Measurements from ENCODE around the gene TOX2. TPM values are rescaled to one million over a fixed set of nuclear protein-coding genes. Genes with fewer than 3 reads are reported as not detected.
A peak's percentile ranks its signal among the peaks of the same experiment; 100 is the strongest.

Gene TOX2
- total RNA-seq, 1 experiment from 2014 or later, result 117 TPM

DNA sequence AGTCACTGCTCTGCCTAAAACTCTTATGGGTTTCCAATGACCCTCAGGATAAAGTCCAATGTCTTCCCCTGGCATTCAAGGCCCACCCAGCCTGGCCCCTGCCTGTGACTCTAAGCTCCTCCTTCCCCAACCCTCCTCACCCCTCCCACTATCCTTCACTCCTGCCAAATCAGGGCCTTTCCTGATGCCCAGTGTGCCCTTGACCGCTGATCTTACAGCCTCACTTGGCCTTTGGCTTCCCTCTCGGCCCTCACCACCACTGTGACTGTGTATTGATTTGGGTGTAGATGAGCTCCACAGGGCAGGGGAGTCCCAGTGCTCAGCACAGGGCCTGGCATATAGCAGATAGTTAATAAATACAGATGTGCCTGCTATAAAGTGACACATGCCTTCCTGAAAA is 115.7 kb downstream of the TOX2 start:
- Histone ChIP-seq H3K27ac (ENCODE audit: low read depth, low read length, poor library complexity, severe bottlenecking) (no peak overlapping the region), H3K4me1 (ENCODE audit: insufficient read depth, low read length, poor library complexity, severe bottlenecking) (peaks cover 40% of the 10 kb centered on the region), H3K4me3 (ENCODE audit: low read depth, low read length, poor library complexity, severe bottlenecking) (no peak overlapping the region), H3K36me3 (ENCODE audit: insufficient read depth, low read length, poor library complexity, severe bottlenecking) (no peaks in the 10 kb centered on the region), H3K27me3 (replicated peaks; ENCODE audit: insufficient read depth, low read depth, low read length, poor library complexity) (no peaks in the 10 kb centered on the region), H3K9me3 (ENCODE audit: low read depth, low read length, poor library complexity, severe bottlenecking) (no peaks in the 10 kb centered on the region)
- POLR2A ChIA-PET (ENCODE audit: low non-redundant PET), result no interaction called here
- no peak for DNase-seq (ENCODE audit: low spot score)
- BruUV-seq (replicated peaks), result no TSS peak
- no peak for TF ChIP-seq EZH2 (IDR thresholded peaks at IDR 0.05; ENCODE audit: borderline replicate concordance, low read depth, low read length, poor library complexity, severe bottlenecking)
- TF ChIP-seq, protein P1, sequence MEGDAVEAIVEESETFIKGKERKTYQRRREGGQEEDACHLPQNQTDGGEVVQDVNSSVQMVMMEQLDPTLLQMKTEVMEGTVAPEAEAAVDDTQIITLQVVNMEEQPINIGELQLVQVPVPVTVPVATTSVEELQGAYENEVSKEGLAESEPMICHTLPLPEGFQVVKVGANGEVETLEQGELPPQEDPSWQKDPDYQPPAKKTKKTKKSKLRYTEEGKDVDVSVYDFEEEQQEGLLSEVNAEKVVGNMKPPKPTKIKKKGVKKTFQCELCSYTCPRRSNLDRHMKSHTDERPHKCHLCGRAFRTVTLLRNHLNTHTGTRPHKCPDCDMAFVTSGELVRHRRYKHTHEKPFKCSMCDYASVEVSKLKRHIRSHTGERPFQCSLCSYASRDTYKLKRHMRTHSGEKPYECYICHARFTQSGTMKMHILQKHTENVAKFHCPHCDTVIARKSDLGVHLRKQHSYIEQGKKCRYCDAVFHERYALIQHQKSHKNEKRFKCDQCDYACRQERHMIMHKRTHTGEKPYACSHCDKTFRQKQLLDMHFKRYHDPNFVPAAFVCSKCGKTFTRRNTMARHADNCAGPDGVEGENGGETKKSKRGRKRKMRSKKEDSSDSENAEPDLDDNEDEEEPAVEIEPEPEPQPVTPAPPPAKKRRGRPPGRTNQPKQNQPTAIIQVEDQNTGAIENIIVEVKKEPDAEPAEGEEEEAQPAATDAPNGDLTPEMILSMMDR (conservative IDR thresholded peaks at IDR 0.05; ENCODE audit: low read depth, low read length), result no peak
- intact Hi-C loops (cut with micrococcal nuclease; ENCODE audit: unreplicated experiment), result no loop called here
- CTCF ChIA-PET, result no interaction called here

GRCh38 chr20:44031001-44031574 is 116.4 kb downstream of the TOX2 start:
- Histone ChIP-seq H3K27ac (ENCODE audit: low read depth, low read length, poor library complexity, severe bottlenecking) (no peak overlapping the region), H3K36me3 (ENCODE audit: insufficient read depth, low read length, poor library complexity, severe bottlenecking) (no peaks in the 10 kb centered on the region), H3K27me3 (replicated peaks; ENCODE audit: insufficient read depth, low read depth, low read length, poor library complexity) (no peaks in the 10 kb centered on the region), H3K4me1 (ENCODE audit: insufficient read depth, low read length, poor library complexity, severe bottlenecking) (peaks cover 35% of the 10 kb centered on the region), H3K9me3 (ENCODE audit: low read depth, low read length, poor library complexity, severe bottlenecking) (no peaks in the 10 kb centered on the region), H3K4me3 (ENCODE audit: low read depth, low read length, poor library complexity, severe bottlenecking) (no peak overlapping the region)
- TF ChIP-seq EZH2 (IDR thresholded peaks at IDR 0.05; ENCODE audit: borderline replicate concordance, low read depth, low read length, poor library complexity, severe bottlenecking), result no peak
- TF ChIP-seq, protein P1 (conservative IDR thresholded peaks at IDR 0.05; ENCODE audit: low read depth, low read length), result no peak
- BruUV-seq (replicated peaks), result no TSS peak
- CTCF ChIA-PET, result no interaction called here
- intact Hi-C loops (cut with micrococcal nuclease; ENCODE audit: unreplicated experiment), result no loop called here
- no peak for DNase-seq (ENCODE audit: low spot score)
- POLR2A ChIA-PET (ENCODE audit: low non-redundant PET), result no interaction called here

GRCh38 chr20:44031781-44032582 is 117.3 kb downstream of the TOX2 start:
- Histone ChIP-seq H3K4me3 (ENCODE audit: low read depth, low read length, poor library complexity, severe bottlenecking) (no peak overlapping the region), H3K9me3 (ENCODE audit: low read depth, low read length, poor library complexity, severe bottlenecking) (no peaks in the 10 kb centered on the region), H3K4me1 (ENCODE audit: insufficient read depth, low read length, poor library complexity, severe bottlenecking) (peaks cover 26% of the 10 kb centered on the region), H3K27me3 (replicated peaks; ENCODE audit: insufficient read depth, low read depth, low read length, poor library complexity) (no peaks in the 10 kb centered on the region), H3K27ac (ENCODE audit: low read depth, low read length, poor library complexity, severe bottlenecking) (peak overlapping the region; percentile 17), H3K36me3 (ENCODE audit: insufficient read depth, low read length, poor library complexity, severe bottlenecking) (no peaks in the 10 kb centered on the region)
- no peak for TF ChIP-seq EZH2 (IDR thresholded peaks at IDR 0.05; ENCODE audit: borderline replicate concordance, low read depth, low read length, poor library complexity, severe bottlenecking)
- TF ChIP-seq, protein P1 (conservative IDR thresholded peaks at IDR 0.05; ENCODE audit: low read depth, low read length), result no peak
- intact Hi-C loops (cut with micrococcal nuclease; ENCODE audit: unreplicated experiment), result no loop called here
- ChIA-PET POLR2A (ENCODE audit: low non-redundant PET) (no interaction called here), CTCF (no interaction called here)
- no peak for DNase-seq (ENCODE audit: low spot score)
- no TSS peak for BruUV-seq (replicated peaks)

Data from A673 (cell line).